ENCODE results near the gene DCDC2C.

- TF ChIP-seq, protein P1, sequence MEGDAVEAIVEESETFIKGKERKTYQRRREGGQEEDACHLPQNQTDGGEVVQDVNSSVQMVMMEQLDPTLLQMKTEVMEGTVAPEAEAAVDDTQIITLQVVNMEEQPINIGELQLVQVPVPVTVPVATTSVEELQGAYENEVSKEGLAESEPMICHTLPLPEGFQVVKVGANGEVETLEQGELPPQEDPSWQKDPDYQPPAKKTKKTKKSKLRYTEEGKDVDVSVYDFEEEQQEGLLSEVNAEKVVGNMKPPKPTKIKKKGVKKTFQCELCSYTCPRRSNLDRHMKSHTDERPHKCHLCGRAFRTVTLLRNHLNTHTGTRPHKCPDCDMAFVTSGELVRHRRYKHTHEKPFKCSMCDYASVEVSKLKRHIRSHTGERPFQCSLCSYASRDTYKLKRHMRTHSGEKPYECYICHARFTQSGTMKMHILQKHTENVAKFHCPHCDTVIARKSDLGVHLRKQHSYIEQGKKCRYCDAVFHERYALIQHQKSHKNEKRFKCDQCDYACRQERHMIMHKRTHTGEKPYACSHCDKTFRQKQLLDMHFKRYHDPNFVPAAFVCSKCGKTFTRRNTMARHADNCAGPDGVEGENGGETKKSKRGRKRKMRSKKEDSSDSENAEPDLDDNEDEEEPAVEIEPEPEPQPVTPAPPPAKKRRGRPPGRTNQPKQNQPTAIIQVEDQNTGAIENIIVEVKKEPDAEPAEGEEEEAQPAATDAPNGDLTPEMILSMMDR (IDR thresholded peaks at IDR 0.05), result no peak
- no peak for TF ChIP-seq EZH2 (IDR thresholded peaks at IDR 0.05)
These were observed 182.6 kb downstream of the DCDC2C start for GRCh38 chr2:3885629-3886628.

Data from neural progenitor cell (in vitro differentiated cells).